Right renal cortex interstitium (tissue), 3 donors: ENCODE data around the gene GNAT2. TPM values are rescaled to one million over a fixed set of nuclear protein-coding genes. Genes with fewer than 3 reads are reported as not detected.

Experiments used
- DNase-seq, 3 donors: peaks; one replicate each; pipeline ENCODE4 v3.0.0-alpha.2; 2013; ENCODE audit warnings: low read depth in 3 of 3, low spot score in 2 of 3
- polyA plus RNA-seq, 3 donors: library from polyadenylated mRNA; unstranded; fragments of 120-200 nt; gene quantifications; one replicate each; pipeline ENCODE4 v1.2.1, GENCODE V29; 2013; ENCODE audit not compliant: insufficient read length in 3 of 3

Gene GNAT2
- polyA plus RNA-seq, 3 donors, result not detected

- DNase-seq, result peak in 1 of 3 donors; percentile 61
Measured at GRCh38 chr1:109643385-109644230, 24.2 kb upstream of the GNAT2 start.

DNA sequence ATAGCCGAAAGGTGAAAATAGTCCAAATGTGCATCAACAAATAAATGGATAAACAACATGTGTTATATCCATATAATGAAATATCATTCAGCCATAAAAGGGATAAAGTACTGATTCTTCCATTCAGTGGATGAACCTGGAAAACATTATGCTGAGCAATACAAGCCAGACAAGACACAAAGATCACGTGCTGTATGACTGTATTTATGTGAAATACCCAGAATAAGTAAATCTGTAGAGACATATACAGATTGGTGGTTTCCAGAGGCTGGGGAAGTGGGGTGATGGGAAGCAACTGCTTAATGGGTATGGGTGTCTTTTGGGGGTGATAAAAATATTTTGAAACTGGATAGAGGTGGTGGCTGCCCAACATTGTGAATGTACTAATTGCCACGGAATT, 23.2 kb upstream of the GNAT2 start:
- no peak for DNase-seq

GRCh38 chr1:109641861-109642260, 22.4 kb upstream of the GNAT2 start:
- DNase-seq, result no peak

- no peak for DNase-seq
Measured at GRCh38 chr1:109641078-109641740, 21.8 kb upstream of the GNAT2 start.

GRCh38 chr1:109640285-109640865, 21.0 kb upstream of the GNAT2 start:
- no peak for DNase-seq

DNA sequence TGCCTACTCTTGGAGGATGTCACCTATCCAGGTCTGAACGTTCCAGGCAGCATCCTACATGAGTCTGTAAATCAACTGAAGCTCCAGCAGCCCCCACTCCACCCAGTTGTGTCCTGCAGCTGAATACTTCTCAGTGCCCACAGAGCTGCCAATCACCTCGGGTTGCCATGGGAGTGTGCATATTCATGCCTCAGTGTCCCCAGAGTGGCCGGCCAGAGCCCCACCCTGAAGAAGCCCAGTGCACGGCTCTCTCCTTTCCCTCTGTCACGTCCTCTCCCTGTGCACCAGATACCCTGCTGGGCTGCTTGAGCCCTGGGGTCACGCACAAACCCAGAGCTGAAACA, 20.4 kb upstream of the GNAT2 start:
- no peak for DNase-seq

DNA sequence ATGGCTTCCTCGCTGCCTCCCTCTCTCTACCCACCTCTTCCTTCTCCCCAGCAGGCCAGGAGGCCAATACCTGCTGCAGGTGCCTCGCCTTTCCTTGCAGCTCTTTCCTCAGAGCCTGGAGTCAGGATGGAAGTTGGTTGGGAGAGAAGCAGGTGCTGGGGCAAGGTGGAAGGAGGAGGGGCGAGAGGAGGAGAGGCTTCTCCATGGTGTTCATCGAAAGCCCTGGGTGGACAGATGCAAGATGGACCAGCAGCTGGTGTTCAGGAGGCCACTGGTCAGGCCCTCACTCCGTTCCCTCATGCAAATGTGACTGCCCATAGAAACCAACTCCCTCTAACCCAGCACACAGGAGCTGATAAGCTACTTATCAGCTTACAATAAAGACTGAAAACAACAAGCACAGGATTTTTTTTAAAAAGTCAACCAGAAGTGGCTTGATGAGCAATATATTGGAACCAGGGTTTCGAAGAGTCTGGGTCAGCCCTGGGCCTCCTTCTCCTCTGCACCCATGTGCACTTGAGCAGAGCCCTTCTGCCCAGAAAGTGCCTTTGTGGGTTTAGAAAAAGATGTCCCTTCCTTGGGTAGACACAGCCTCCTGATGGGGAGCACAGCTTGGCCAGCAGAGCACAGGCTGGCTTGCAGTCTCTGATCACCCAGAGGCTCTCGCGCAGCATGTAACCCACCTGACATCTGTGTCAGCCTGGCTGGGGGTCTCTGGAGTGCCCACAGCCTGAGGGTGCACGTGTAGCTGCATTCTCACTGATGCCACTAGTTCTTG, 19.8 kb upstream of the GNAT2 start:
- no peak for DNase-seq

GRCh38 chr1:109637446-109637845, 18.0 kb upstream of the GNAT2 start:
- no peak for DNase-seq

DNA sequence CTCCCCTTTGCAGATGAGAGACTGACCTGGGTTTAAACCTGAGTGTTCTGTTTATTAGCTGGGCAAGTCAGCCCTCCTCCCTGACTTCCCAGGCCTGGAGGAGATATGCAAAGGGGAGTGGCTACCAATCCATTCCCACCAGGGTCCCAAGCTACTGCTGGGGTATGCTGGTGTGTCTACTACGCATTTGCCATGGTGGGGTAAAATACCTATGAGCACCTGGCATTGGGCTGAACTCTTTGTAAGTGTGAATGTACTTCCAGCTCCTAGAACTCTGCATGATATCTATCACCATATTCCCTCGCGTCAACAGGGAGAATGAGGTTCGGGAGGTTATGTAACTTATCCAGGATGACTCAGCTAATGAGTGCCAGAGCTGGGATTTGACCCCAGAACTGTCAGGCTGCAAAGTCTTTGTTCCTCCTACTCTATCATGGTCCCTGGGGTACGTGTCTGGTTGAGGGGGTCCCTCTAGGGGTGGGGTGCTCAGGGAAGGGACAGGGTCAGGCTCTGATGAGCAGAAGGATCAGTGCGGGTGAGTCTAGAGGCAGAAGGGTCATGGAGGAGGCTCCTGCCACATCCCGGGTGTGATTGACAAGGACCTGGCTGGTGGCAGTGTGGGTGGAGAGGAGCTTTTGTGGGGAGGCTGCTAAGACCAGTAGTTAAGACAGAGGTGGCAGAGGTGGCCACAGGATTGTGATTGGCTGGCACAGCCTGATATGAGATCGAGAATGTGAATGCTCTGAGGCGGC, 17.0 kb upstream of the GNAT2 start:
- no peak for DNase-seq

DNA sequence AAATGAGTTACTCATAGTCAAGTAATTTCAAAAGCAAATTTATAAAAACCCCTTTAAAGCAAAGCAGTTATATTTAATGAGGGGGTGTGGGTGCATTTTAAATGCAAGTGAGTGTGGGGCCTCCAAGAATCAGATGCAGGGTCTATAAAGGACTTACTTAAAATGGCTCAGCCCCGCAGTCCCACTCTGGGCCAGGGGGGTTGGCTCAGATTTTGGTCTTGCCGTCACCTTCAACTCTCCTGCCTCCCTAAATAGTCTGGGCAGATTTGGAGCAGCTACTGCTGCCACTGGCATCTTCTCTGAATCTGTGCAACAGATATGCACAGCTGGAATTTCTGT, 16.4 kb upstream of the GNAT2 start:
- DNase-seq, result no peak

DNA sequence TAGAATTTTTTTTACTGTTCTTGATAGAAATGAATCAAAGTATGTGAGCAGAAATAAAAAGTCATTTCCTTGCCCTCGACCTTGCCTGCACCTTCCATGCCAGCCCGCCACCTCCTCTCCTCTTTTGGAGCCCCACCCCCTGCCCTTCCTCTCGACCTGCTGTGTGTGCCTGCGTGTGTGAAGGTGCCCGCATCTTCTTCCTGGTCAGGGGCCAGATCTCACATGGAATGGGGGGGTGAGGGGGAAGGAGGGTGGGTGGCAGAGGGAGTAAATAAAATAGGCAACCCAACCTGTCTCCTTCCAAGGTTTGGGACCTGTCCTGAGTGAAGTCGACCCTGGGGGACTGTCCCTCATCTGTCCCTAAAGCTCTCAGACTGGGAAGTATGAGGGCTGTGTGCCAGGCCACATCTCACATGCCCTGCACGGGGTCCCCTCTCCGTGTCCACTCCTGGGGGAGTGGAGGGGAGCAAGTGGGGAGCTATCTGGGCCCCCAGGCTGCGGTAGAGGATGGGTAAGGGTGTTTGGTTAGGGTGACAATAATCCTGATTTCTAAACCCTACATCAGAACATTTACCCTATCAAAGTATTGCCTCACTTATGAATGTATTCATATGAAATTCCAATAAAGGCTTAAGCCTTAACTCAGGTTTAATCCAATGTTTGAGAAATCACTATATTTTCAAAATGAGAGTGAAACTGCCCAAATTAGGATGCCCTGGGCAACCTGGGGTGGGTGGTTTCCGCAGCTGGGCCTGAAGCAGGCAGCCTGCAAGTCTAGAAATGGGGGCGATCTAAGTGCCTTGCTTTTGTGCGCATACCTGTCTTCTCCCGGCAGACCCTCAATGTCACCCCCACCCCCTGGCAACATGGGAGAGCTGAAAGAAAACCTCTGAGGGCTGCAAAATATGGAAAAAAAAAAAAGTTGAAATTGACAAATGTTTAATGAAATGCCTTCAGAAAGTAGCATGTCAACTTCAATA, 15.6 kb upstream of the GNAT2 start:
- DNase-seq, result no peak

DNA sequence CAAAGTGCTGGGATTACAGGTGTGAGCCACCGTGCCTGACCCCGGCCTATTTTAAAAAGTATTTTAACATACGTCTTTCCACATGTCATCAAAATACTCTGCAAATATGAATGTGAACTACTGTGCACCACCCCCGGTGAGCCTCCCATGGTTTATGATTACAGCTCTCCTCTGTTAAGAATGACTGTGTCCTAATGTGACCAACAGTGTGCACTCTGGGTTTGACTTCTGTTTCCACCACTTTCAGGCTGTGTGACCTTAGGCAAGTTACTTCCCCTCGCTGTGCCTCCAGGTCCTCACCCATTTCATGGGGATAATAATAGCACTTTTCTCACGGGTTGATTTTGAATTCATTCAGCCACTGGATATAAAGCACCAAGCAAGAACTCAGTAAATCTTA, 14.9 kb upstream of the GNAT2 start:
- no peak for DNase-seq

DNA sequence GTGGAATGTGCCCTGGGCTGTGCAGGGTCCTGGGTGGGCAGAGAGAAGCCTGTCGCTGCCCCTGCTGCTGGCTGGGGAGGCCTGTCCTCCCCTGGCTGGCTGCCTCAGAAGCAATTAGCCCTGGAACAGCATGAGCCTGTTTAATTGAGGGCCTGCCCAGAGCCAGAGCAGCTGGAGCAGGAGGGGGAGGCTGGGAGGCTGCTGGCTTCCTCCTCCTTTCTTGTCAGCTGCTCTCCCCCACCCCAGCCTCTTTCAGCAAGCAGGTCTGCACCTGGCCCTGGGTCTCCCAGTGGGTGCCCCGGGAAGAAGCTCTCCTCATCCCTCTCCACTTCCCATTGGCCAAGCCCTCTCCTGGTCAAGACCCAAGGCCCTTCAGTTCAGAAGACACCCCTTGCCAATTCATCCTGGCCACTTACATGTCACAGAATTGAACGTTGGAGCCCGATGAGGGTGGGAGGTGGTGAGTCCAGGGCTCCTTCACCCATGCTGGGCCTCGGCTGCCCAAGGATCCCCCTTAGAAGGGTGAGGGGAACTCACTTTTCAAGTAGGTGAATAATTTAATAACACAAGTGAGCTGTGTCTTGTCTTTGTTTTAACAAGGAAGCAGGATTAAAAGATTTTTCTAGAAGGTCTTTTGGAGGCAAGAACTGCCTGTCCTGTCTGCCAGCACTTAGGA, 13.4 kb upstream of the GNAT2 start:
- no peak for DNase-seq

DNA sequence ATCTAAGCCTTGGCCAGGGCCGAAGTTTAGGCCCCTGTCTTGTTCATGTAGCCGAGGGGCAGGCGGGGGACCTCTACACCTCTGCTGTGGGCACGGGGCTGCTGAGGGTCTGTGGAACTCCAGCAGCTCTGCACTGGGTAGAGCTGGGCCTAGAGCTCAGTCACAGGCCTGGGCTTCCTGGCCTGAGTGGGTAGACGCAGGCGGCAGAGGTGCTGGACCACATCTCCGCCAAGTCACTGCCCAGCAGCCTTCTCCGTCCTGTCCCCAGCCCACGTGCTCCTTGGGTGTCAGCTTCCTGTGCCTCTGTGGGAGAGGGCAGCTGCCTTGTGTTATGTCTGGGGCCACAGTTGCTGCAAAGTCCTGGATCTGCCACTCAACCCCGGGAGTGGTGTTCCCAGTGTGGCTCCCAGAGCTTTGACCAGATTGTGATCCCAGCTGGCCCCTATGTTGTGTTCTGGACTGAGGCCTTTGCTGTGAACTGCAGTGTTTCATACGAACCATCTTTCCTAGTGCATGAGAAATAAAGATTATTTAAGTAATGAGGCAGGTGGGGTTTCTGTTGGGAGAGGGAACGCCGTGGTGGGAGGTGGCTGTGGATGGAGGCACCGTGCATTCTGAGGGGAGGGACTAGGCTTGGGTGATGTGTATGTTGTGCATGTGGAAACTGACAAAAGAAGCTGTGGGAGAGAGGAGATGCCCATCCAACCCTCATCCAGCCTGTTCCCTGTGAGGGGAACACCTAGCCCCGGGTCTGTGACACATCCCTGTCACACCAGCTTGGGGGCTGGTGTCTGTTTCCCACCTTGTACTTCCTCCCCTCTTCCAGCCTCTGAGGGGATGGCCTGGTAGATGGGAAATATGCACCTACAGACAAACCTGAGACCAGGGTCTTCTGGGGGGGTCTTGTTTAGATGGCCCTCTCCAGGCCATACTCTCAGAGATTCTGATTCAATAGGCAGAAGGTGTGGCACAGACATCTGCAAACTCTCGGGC, 12.4 kb upstream of the GNAT2 start:
- DNase-seq, result no peak

- DNase-seq, result no peak
Measured at GRCh38 chr1:109630898-109631512, 11.6 kb upstream of the GNAT2 start.

- DNase-seq, result no peak
Measured at GRCh38 chr1:109630081-109630897, 10.9 kb upstream of the GNAT2 start.
